Vagina (tissue), 2 donors: Measurements from ENCODE around the gene COBLL1. TPM values are rescaled to one million over a fixed set of nuclear protein-coding genes. Genes with fewer than 3 reads are reported as not detected.
"Not testable (repeated sequence)": the region's sequence is repeated elsewhere in the genome, so short reads cannot be mapped to it uniquely, and the experiment has no call there.

Source experiments
- DNase-seq, 2 donors: peaks; one replicate each; pipeline ENCODE4 v3.0.0-alpha.2; 2017; ENCODE audit errors: extremely low spot score in 2 of 2
- H3K27ac ChIP-seq: fragments of 200-600 bp; sonication (generic); one replicate; pipeline ENCODE4 v1.5.1; 2019
- H3K27me3 ChIP-seq: fragments of 200-600 bp; sonication (generic); one replicate; pipeline ENCODE4 v1.5.1; 2019
- H3K36me3 ChIP-seq, 2 donors: fragments of 200-600 bp; sonication (generic); one replicate each; pipeline ENCODE4 v1.5.1; 2017 to 2019
- H3K4me1 ChIP-seq: fragments of 200-600 bp; sonication (generic); one replicate; pipeline ENCODE4 v1.5.1; 2019
- H3K4me3 ChIP-seq, 2 donors: fragments of 200-600 bp; sonication (generic); 1 replicate in 1 of 2; 2 replicates in 1 of 2; pipeline ENCODE4 v1.5.1; 2016 to 2019
- H3K9me3 ChIP-seq: fragments of 200-600 bp; sonication (generic); one replicate; pipeline ENCODE4 v1.5.1; 2019
- POLR2A ChIP-seq, 2 donors: fragments of 450-650 bp; IDR thresholded peaks; one replicate each; pipeline ENCODE4 v1.6.1; 2017; ENCODE audit warnings: antibody characterized with exemption in 2 of 2, mild to moderate bottlenecking in 2 of 2, moderate library complexity in 2 of 2
- POLR2AphosphoS5 ChIP-seq, 2 donors: sonication (generic); formaldehyde crosslinking; IDR thresholded peaks; one replicate each; pipeline ENCODE4 v1.9.0; 2017; ENCODE audit warnings: antibody characterized with exemption in 2 of 2, mild to moderate bottlenecking in 2 of 2, low read depth in 1 of 2; ENCODE audit not compliant: insufficient read depth in 1 of 2
- intact Hi-C: fragments of 100-400 bp; cut with DNase I; formaldehyde crosslinking; loops from one replicate; pipeline ENCODE4 v1.15.1; 2023
- total RNA-seq: library from RNA; depleted of rRNA; stranded (reverse); fragments of >200 nt; gene quantifications from one replicate; pipeline ENCODE4 v1.2.3, GENCODE V29; 2016
- TF ChIP-seq, protein P1 (sequence below), 3 experiments: fragments of 450-650 bp in 2 of 3; fragments of 200-600 bp in 1 of 3; sonication (generic) in 1 of 3; IDR thresholded peaks; one replicate each; pipeline ENCODE4 v1.5.1; 2017 to 2019; ENCODE audit warnings: antibody characterized with exemption in 3 of 3, mild to moderate bottlenecking in 2 of 3, moderate library complexity in 2 of 3

COBLL1 gene
- total RNA-seq, 1 donor from 2014 or later = 79.6 TPM

DNA sequence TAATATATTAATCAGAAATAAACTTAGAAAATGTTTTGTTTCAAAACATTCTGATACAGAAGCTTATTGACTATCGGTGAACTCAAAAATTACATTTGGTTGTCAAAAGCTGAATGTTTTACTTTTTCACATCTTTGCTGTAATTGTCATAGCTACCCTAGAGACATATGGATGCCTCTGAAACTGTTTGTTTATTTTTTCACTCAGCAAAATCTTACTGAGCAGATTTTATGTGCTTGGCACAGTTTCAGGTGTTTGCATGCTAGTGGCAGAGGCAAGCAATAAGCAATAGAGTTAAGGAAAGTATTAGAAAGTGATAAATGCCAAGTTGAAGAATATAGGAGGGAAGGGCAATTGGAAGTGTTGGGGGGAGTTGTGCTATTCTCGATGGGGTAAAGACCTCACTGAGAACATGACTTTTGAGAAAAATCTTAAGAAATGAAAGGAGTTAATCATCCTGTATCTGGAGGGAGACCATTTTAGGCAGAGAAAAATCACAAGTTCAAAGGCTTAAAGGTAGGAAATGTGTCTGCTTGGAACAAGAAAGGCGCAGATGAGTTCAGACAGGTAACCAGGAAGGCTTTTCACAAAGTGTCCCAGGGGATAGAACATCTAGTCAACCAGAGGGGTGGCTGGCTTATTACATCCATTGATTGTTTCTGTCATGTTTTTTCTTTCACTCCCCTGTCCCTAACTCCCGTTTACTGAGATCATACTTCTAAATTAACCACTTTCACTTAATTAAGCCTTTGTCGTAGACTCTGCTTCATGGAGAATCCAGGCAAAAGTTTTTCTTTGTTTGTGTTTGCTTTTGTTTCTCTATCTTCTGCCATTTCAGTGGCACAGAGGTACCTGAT lies 27.2 kb upstream of the COBLL1 start:
- peaks cover 12% of the 10 kb centered on the region for H3K4me1 ChIP-seq
- no peak overlapping the region for H3K4me3 ChIP-seq
- intact Hi-C loops = no loop called here
- TF ChIP-seq POLR2A (IDR thresholded peaks at IDR 0.05) = no peak
- TF ChIP-seq POLR2AphosphoS5 (IDR thresholded peaks at IDR 0.05; ENCODE audit: insufficient read depth in 1 of 2, low read depth in 1 of 2) = no peak
- no peaks in the 10 kb centered on the region for H3K36me3 ChIP-seq
- no peak for DNase-seq
- no peaks in the 10 kb centered on the region for H3K27me3 ChIP-seq
- peak overlapping the region; percentile 37 for H3K27ac ChIP-seq
- H3K9me3 ChIP-seq = no peaks in the 10 kb centered on the region

DNA sequence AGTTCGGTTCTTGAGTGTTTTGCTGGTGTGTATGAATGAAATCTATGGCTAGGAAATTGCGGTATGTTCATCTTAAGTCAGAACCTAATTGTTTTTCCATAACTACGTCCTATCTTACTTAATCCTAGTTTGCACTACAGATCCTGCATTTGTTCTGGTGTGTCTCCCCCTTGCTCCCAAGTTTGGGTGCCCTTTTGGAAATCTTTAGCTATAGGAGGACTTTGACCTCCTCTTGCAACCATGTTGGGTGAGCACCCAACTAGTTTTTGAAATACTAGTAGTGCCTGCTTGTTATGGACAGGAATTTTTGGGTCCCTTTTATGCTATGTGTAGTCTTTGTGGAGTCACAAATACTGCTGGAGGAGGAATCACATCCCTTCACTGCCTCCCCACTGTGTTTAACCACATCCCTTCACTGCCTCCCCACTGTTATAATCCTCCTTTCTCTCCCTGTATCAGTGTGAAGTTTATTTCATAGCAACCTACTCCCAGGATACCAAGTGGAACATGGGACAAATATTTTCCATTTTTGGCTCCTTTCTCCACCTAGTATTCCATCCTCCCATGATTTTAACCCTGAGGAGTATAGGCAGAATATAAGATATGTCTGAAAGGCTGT lies 26.3 kb upstream of the COBLL1 start:
- intact Hi-C loops = no loop called here
- no peak overlapping the region for H3K4me3 ChIP-seq
- TF ChIP-seq POLR2A (IDR thresholded peaks at IDR 0.05) = no peak
- TF ChIP-seq POLR2AphosphoS5 (IDR thresholded peaks at IDR 0.05; ENCODE audit: insufficient read depth in 1 of 2, low read depth in 1 of 2) = no peak
- TF ChIP-seq, protein P1, sequence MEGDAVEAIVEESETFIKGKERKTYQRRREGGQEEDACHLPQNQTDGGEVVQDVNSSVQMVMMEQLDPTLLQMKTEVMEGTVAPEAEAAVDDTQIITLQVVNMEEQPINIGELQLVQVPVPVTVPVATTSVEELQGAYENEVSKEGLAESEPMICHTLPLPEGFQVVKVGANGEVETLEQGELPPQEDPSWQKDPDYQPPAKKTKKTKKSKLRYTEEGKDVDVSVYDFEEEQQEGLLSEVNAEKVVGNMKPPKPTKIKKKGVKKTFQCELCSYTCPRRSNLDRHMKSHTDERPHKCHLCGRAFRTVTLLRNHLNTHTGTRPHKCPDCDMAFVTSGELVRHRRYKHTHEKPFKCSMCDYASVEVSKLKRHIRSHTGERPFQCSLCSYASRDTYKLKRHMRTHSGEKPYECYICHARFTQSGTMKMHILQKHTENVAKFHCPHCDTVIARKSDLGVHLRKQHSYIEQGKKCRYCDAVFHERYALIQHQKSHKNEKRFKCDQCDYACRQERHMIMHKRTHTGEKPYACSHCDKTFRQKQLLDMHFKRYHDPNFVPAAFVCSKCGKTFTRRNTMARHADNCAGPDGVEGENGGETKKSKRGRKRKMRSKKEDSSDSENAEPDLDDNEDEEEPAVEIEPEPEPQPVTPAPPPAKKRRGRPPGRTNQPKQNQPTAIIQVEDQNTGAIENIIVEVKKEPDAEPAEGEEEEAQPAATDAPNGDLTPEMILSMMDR (IDR thresholded peaks at IDR 0.05) = no peak

DNA sequence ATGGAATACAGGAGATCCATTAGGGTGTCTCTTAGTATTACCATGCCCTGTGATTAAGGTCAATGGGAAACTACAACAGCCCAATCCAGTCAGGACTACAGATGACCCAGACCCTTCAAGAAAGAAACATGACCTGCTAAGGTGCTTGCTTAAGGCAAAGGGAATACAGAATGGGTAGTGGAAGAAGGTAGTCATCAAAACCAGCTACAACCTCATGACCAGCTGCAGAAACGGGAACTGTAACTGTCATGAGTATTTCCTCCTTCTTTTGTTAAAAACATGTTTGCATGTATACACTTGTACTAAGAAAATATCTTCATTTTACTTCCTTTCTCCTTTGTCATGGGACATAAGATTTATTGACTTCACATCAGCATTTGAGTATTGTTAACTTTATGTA lies 24.8 kb upstream of the COBLL1 start:
- DNase-seq, H3K36me3 ChIP-seq, intact Hi-C loops, H3K27ac ChIP-seq, H3K27me3 ChIP-seq, H3K9me3 ChIP-seq, H3K4me3 ChIP-seq: not testable (repeated sequence)
- peak in 1 of 2 donors; percentile 17 for TF ChIP-seq POLR2AphosphoS5 (IDR thresholded peaks at IDR 0.05; ENCODE audit: insufficient read depth in 1 of 2, low read depth in 1 of 2)
- peaks cover 12% of the 10 kb centered on the region for H3K4me1 ChIP-seq

More for the DNA sequence above, 26.3 kb upstream of the COBLL1 start:
- no peak overlapping the region for H3K27ac ChIP-seq
- no peaks in the 10 kb centered on the region for H3K9me3 ChIP-seq
- H3K36me3 ChIP-seq = no peaks in the 10 kb centered on the region
- no peaks in the 10 kb centered on the region for H3K27me3 ChIP-seq
- peaks cover 12% of the 10 kb centered on the region for H3K4me1 ChIP-seq
- no peak for DNase-seq

DNA sequence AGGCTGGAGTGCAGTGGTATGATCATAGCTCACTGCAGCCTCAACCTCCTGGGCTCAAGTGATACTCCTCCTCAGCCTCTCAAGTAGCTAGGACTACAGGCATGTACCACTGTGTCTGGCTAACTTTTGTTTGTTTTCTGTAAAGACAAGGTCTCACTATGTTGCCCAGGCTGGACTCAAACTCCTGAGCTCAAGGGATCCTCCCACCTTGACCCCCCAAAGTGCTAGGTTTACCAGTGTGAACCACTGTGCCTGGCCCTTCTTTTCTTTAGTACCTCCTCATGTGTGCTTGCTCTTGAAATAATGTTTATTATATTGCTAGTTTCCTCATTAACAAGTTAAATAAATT lies 19.0 kb upstream of the COBLL1 start:
- H3K9me3 ChIP-seq = no peaks in the 10 kb centered on the region
- H3K36me3 ChIP-seq = no peaks in the 10 kb centered on the region
- H3K4me3 ChIP-seq = no peak overlapping the region
- H3K27me3 ChIP-seq = no peaks in the 10 kb centered on the region
- no peak for DNase-seq
- intact Hi-C loops = no loop called here
- no peaks in the 10 kb centered on the region for H3K4me1 ChIP-seq
- no peak overlapping the region for H3K27ac ChIP-seq
- no peak for TF ChIP-seq POLR2AphosphoS5 (IDR thresholded peaks at IDR 0.05; ENCODE audit: insufficient read depth in 1 of 2, low read depth in 1 of 2)
- TF ChIP-seq POLR2A (IDR thresholded peaks at IDR 0.05) = no peak
- TF ChIP-seq, protein P1 (IDR thresholded peaks at IDR 0.05) = no peak

DNA sequence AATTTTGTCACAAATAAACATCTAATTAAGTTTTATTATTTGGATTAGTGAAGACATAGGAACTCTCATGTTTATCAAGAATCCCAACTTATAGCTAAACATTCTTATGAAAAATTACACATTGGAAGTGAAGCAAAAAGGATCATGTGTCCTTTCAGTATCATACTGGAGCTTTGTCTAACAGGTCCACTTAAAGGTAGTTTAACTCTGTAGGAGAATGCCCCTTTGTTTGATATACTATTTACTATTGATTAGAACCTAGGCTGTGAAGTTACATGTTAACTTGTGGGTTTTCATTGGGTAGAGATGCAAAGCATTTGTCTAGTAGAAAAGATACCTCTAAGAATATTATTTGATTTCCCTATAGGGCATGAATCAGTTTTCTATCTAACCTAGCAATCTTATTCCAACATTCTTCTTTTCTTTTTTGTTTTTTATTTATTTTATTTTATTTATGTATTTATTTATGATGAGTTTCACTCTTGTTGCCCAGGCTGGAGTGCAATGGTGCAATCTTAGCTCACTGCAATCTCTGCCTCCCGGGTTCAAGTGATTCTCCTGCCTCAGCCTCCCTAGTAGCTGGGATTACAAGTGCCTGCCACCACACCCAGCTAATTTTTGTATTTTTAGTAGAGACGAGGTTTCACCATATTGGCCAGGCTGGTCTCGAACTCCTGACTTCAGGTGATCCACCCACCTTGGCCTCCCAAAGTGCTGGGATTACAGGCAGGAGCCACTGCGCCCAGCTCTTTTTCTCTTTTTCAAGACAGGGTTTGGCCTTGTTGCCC lies 18.5 kb upstream of the COBLL1 start:
- H3K36me3 ChIP-seq, H3K27me3 ChIP-seq, H3K27ac ChIP-seq, H3K4me3 ChIP-seq, intact Hi-C loops, H3K4me1 ChIP-seq, H3K9me3 ChIP-seq, DNase-seq: not testable (repeated sequence)

DNA sequence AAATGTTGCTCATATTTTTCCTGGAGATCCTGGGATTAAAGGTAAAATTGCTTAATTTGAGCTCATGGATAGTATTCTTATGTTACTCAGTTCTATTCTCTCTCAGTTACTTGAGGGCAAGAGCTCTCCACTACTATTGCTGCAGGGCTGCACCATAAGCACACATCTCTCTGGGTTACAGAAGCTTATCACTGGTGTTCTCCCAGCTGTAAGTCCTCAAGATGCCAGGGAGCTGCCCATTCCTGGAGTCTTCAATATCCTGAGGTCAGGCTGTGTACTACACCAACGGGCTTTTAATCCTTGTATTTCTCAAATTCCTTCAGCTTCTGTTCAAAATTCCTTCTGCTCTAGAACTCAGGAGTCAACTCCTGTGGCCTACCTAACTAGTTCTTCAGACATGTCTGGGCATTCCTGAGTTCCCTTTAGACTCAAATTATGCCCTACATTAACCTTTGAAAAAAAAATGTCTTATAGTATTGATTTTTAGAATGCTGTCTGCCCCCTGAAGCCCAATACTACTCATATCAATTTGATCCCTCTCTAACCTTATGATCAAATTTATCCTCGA lies 17.7 kb upstream of the COBLL1 start:
- intact Hi-C loops = no loop called here
- Histone ChIP-seq H3K27me3 (no peaks in the 10 kb centered on the region), H3K36me3 (no peaks in the 10 kb centered on the region), H3K4me1 (no peaks in the 10 kb centered on the region), H3K4me3 (no peak overlapping the region), H3K9me3 (no peaks in the 10 kb centered on the region), H3K27ac (no peak overlapping the region)
- no peak for TF ChIP-seq POLR2AphosphoS5 (IDR thresholded peaks at IDR 0.05; ENCODE audit: insufficient read depth in 1 of 2, low read depth in 1 of 2)
- TF ChIP-seq, protein P1 (IDR thresholded peaks at IDR 0.05) = no peak
- TF ChIP-seq POLR2A (IDR thresholded peaks at IDR 0.05) = no peak
- no peak for DNase-seq
